Activated T-cell treated with anti-CD3 and anti-CD28 coated beads, Interleukin-2, amount 50 U/mL, for 4 hours (primary cell): ENCODE data around the gene RNF112. TPM values are rescaled to one million over a fixed set of nuclear protein-coding genes. Genes with fewer than 3 reads are reported as not detected.
"Not testable (repeated sequence)": the region's sequence is repeated elsewhere in the genome, so short reads cannot be mapped to it uniquely, and the experiment has no call there.

Experiments used
- ATAC-seq, 2 donors: fragments of 200-7000 bp; cut with Tn5 transposase; one replicate each; pipeline ENCODE4 v1.10.0; 2021
- DNase-seq: peaks from one replicate; pipeline ENCODE4 v3.0.0-alpha.2; 2020
- H3K27me3 Mint-ChIP-seq: one replicate; pipeline ENCODE4 v1.8.0; 2021; ENCODE audit warnings: low read depth, mixed read lengths
- H3K36me3 Mint-ChIP-seq: one replicate; pipeline ENCODE4 v1.8.0; 2022; ENCODE audit warnings: mixed read lengths; ENCODE audit not compliant: insufficient read depth
- H3K4me1 Mint-ChIP-seq: one replicate; pipeline ENCODE4 v1.8.0; 2021; ENCODE audit warnings: low read depth, mixed read lengths
- H3K4me3 Mint-ChIP-seq: one replicate; pipeline ENCODE4 v1.8.0; 2021; ENCODE audit warnings: mild to moderate bottlenecking, moderate library complexity, mixed read lengths
- H3K9me3 Mint-ChIP-seq: one replicate; pipeline ENCODE4 v1.8.0; 2021; ENCODE audit warnings: mixed read lengths
- total RNA-seq, 3 donors: library from RNA; stranded (reverse); gene quantifications; one replicate each; pipeline ENCODE4 v1.2.1, GENCODE V29; 2021

RNF112 gene
- total RNA-seq, 3 donors from 2014 or later, result 0.18 to 0.30 TPM; not detected in 1

GRCh38 chr17:19421926-19422325 lies 10.9 kb downstream of the RNF112 start:
- ATAC-seq (no peak), DNase-seq (no peak)
- peaks cover 13% of the 10 kb centered on the region for H3K4me1 Mint-ChIP-seq
- no peaks in the 10 kb centered on the region for H3K27me3 Mint-ChIP-seq
- no peaks in the 10 kb centered on the region for H3K9me3 Mint-ChIP-seq
- H3K4me3 Mint-ChIP-seq, result no peak overlapping the region
- H3K36me3 Mint-ChIP-seq, result no peaks in the 10 kb centered on the region

GRCh38 chr17:19424934-19425868 lies 14.2 kb downstream of the RNF112 start:
- DNase-seq (no peak), ATAC-seq (no peak)
- H3K4me1 Mint-ChIP-seq, result no peaks in the 10 kb centered on the region
- peaks cover 11% of the 10 kb centered on the region for H3K27me3 Mint-ChIP-seq
- H3K36me3 Mint-ChIP-seq, result no peaks in the 10 kb centered on the region
- H3K9me3 Mint-ChIP-seq, result no peaks in the 10 kb centered on the region
- H3K4me3 Mint-ChIP-seq, result no peak overlapping the region

- Mint-ChIP-seq H3K36me3 (no peaks in the 10 kb centered on the region), H3K4me1 (no peaks in the 10 kb centered on the region), H3K4me3 (no peak overlapping the region), H3K9me3 (no peaks in the 10 kb centered on the region), H3K27me3 (peaks cover 11% of the 10 kb centered on the region)
- no peak for ATAC-seq
- DNase-seq, result no peak
Observed at GRCh38 chr17:19426631-19427030, 15.6 kb downstream of the RNF112 start.

GRCh38 chr17:19431691-19432090 lies 20.7 kb downstream of the RNF112 start:
- ATAC-seq (no peak), DNase-seq (no peak)
- no peaks in the 10 kb centered on the region for H3K4me1 Mint-ChIP-seq
- no peaks in the 10 kb centered on the region for H3K9me3 Mint-ChIP-seq
- no peak overlapping the region for H3K4me3 Mint-ChIP-seq
- peaks cover 11% of the 10 kb centered on the region for H3K27me3 Mint-ChIP-seq
- H3K36me3 Mint-ChIP-seq, result no peaks in the 10 kb centered on the region

GRCh38 chr17:19433255-19433654 lies 22.2 kb downstream of the RNF112 start:
- Mint-ChIP-seq H3K27me3 (peaks cover 6% of the 10 kb centered on the region), H3K36me3 (no peaks in the 10 kb centered on the region), H3K4me3 (no peak overlapping the region), H3K9me3 (no peaks in the 10 kb centered on the region), H3K4me1 (no peaks in the 10 kb centered on the region)
- ATAC-seq (no peak), DNase-seq (no peak)

- H3K4me3 Mint-ChIP-seq, result no peak overlapping the region
- H3K27me3 Mint-ChIP-seq, result peaks cover 5% of the 10 kb centered on the region
- no peaks in the 10 kb centered on the region for H3K9me3 Mint-ChIP-seq
- H3K4me1 Mint-ChIP-seq, result no peaks in the 10 kb centered on the region
- ATAC-seq, result no peak
- no peaks in the 10 kb centered on the region for H3K36me3 Mint-ChIP-seq
- DNase-seq, result no peak
Observed at GRCh38 chr17:19433727-19434340, 22.8 kb downstream of the RNF112 start.

GRCh38 chr17:19440421-19440820 lies 29.4 kb downstream of the RNF112 start:
- peaks cover 8% of the 10 kb centered on the region for H3K9me3 Mint-ChIP-seq
- H3K4me1 Mint-ChIP-seq, result no peaks in the 10 kb centered on the region
- peaks cover 2% of the 10 kb centered on the region for H3K36me3 Mint-ChIP-seq
- H3K4me3 Mint-ChIP-seq, result no peak overlapping the region
- ATAC-seq (no peak), DNase-seq (no peak)
- peaks cover 2% of the 10 kb centered on the region for H3K27me3 Mint-ChIP-seq

GRCh38 chr17:19441288-19441687 lies 30.3 kb downstream of the RNF112 start:
- not testable (repeated sequence) for DNase-seq, H3K9me3 Mint-ChIP-seq, H3K4me1 Mint-ChIP-seq, H3K27me3 Mint-ChIP-seq, ATAC-seq, H3K36me3 Mint-ChIP-seq, H3K4me3 Mint-ChIP-seq

GRCh38 chr17:19442731-19443130 lies 31.7 kb downstream of the RNF112 start:
- no peak overlapping the region for H3K4me3 Mint-ChIP-seq
- peaks cover 2% of the 10 kb centered on the region for H3K4me1 Mint-ChIP-seq
- peaks cover 2% of the 10 kb centered on the region for H3K36me3 Mint-ChIP-seq
- no peak for ATAC-seq
- DNase-seq, result no peak
- H3K9me3 Mint-ChIP-seq, result peaks cover 8% of the 10 kb centered on the region
- H3K27me3 Mint-ChIP-seq, result peaks cover 7% of the 10 kb centered on the region

- ATAC-seq (no peak), DNase-seq (no peak)
- H3K27me3 Mint-ChIP-seq, result peaks cover 7% of the 10 kb centered on the region
- H3K4me3 Mint-ChIP-seq, result no peak overlapping the region
- peaks cover 8% of the 10 kb centered on the region for H3K9me3 Mint-ChIP-seq
- H3K36me3 Mint-ChIP-seq, result peaks cover 2% of the 10 kb centered on the region
- peaks cover 2% of the 10 kb centered on the region for H3K4me1 Mint-ChIP-seq
Observed at GRCh38 chr17:19443148-19443547, 32.1 kb downstream of the RNF112 start.

- peaks cover 11% of the 10 kb centered on the region for H3K27me3 Mint-ChIP-seq
- peaks cover 2% of the 10 kb centered on the region for H3K4me1 Mint-ChIP-seq
- peaks cover 8% of the 10 kb centered on the region for H3K9me3 Mint-ChIP-seq
- DNase-seq (no peak), ATAC-seq (no peak)
- no peak overlapping the region for H3K4me3 Mint-ChIP-seq
- peaks cover 2% of the 10 kb centered on the region for H3K36me3 Mint-ChIP-seq
Observed at GRCh38 chr17:19445105-19445504, 34.1 kb downstream of the RNF112 start.

- H3K4me1 Mint-ChIP-seq, H3K36me3 Mint-ChIP-seq, DNase-seq, H3K4me3 Mint-ChIP-seq, H3K9me3 Mint-ChIP-seq, ATAC-seq: not testable (repeated sequence)
- H3K27me3 Mint-ChIP-seq, result peaks cover 11% of the 10 kb centered on the region
Observed at GRCh38 chr17:19446577-19446976, 35.5 kb downstream of the RNF112 start.

- Mint-ChIP-seq H3K27me3 (peaks cover 13% of the 10 kb centered on the region), H3K9me3 (peaks cover 8% of the 10 kb centered on the region), H3K36me3 (peaks cover 2% of the 10 kb centered on the region), H3K4me3 (no peak overlapping the region), H3K4me1 (peaks cover 2% of the 10 kb centered on the region)
- ATAC-seq (peak; percentile 38 to 53), DNase-seq (peak; percentile 71)
Observed at GRCh38 chr17:19447085-19447583, 36.1 kb downstream of the RNF112 start.

- H3K27me3 Mint-ChIP-seq, result peaks cover 17% of the 10 kb centered on the region
- H3K36me3 Mint-ChIP-seq, result no peaks in the 10 kb centered on the region
- DNase-seq, result no peak
- H3K9me3 Mint-ChIP-seq, result peaks cover 4% of the 10 kb centered on the region
- peaks cover 2% of the 10 kb centered on the region for H3K4me1 Mint-ChIP-seq
- H3K4me3 Mint-ChIP-seq, result no peak overlapping the region
- no peak for ATAC-seq
Observed at GRCh38 chr17:19448341-19449268, 37.6 kb downstream of the RNF112 start.
